Heart left ventricle (tissue), 16 donors: ENCODE results near the gene LRRC8E. TPM values are rescaled to one million over a fixed set of nuclear protein-coding genes. Genes with fewer than 3 reads are reported as not detected.
A peak's percentile ranks its signal among the peaks of the same experiment; 100 is the strongest.

ENCODE experiments used
- ATAC-seq, 4 donors: fragments of 200-7000 bp; cut with Tn5 transposase; one replicate each; pipeline ENCODE4 v1.9.1; 2020 to 2022; ENCODE audit warnings: moderate library complexity in 4 of 4, mild to moderate bottlenecking in 3 of 4, moderate number of reproducible peaks in 1 of 4
- DNase-seq, 5 donors: peaks; one replicate each; pipeline ENCODE4 v3.0.0-alpha.2; 2020
- H3K27ac ChIP-seq, 12 donors: fragments of 200-600 bp; sonication (generic) in 4 of 12; one replicate each; pipeline versions ENCODE4 v1.5.0 to v1.8.0; 2016 to 2022; ENCODE audit warnings: mild to moderate bottlenecking in 2 of 12
- H3K27me3 ChIP-seq, 9 donors: fragments of 200-600 bp; sonication (generic) in 2 of 9; one replicate each; pipeline versions ENCODE4 v1.5.1 to v1.8.0; 2016 to 2022; ENCODE audit warnings: mild to moderate bottlenecking in 3 of 9
- H3K36me3 ChIP-seq, 9 donors: fragments of 200-600 bp; sonication (generic) in 2 of 9; one replicate each; pipeline versions ENCODE4 v1.5.0 to v1.8.0; 2018 to 2022; ENCODE audit warnings: mild to moderate bottlenecking in 2 of 9
- H3K4me1 ChIP-seq, 12 donors: fragments of 200-600 bp; sonication (generic) in 4 of 12; one replicate each; pipeline versions ENCODE4 v1.5.0 to v1.8.0; 2016 to 2022; ENCODE audit warnings: mild to moderate bottlenecking in 3 of 12
- H3K4me3 ChIP-seq, 12 donors: fragments of 200-600 bp; sonication (generic) in 4 of 12; one replicate each; pipeline versions ENCODE4 v1.5.0 to v1.8.0; 2017 to 2022; ENCODE audit warnings: mild to moderate bottlenecking in 9 of 12, moderate library complexity in 4 of 12
- H3K9me3 ChIP-seq, 12 donors: fragments of 200-600 bp; sonication (generic) in 4 of 12; one replicate each; pipeline versions ENCODE4 v1.5.0 to v1.8.0; 2016 to 2022; ENCODE audit warnings: mild to moderate bottlenecking in 1 of 12
- CTCF ChIP-seq, 12 donors: fragments of 200-600 bp; sonication (generic) in 4 of 12; IDR thresholded peaks; one replicate each; pipeline versions ENCODE4 v1.5.0 to v1.8.0; 2018 to 2022; ENCODE audit warnings: antibody characterized with exemption in 12 of 12, mild to moderate bottlenecking in 5 of 12
- POLR2A ChIP-seq, 2 donors: fragments of 450-650 bp; IDR thresholded peaks; one replicate each; pipeline ENCODE4 v1.6.1; 2017; ENCODE audit warnings: antibody characterized with exemption in 2 of 2, mild to moderate bottlenecking in 2 of 2, moderate library complexity in 2 of 2
- WGBS, 4 donors: extraction: QIAGEN DNeasy Blood & Tissue Kit in 2 of 4; methylation state at CpG; one replicate each; pipeline versions ENCODE4 v1.1.5 to v1.1.7; 2013 to 2018; 5-methylcytosine and 5-hydroxymethylcytosine counted together
- intact Hi-C, 10 donors: fragments of 100-400 bp; cut with DNase I; formaldehyde crosslinking; loops; one replicate each; pipeline versions ENCODE4 v1.11.1 to v1.14.2; 2022
- polyA plus RNA-seq, 2 donors: library from polyadenylated mRNA; stranded (reverse); fragments of 200-250 nt; gene quantifications; one replicate each; pipeline ENCODE4 v1.2.3, GENCODE V29; 2013
- total RNA-seq, 9 donors: library from RNA; depleted of rRNA in 2 of 9; stranded (reverse); fragments of >200 nt in 2 of 9; fragmentation: NEBNext Ultra II Directional in 3 of 9; extraction: Animal tissue kit (Norgen Biotek cat#: 25700) in 3 of 9; gene quantifications; one replicate each; pipeline versions ENCODE4 v1.1.0 to v1.2.4, GENCODE V29; 2016 to 2023
- donor health status: ischemic (EF 13 %, LVEDD 7.1; RV severe dilation, severe dysfunction).
- donor health status: healthy with polysubstance abuse.
- donor health status: DM: no; HTN: yes; CAD: no.
- donor health status: DM: no; HTN: no; CAD: no.
- donor health status: ischemic (EF 25% LVEDD 6.9; RV normal size, moderate dysfunction).
- donor health status: ischemic (EF 25% LVEDD 5.7; RV mildly dilated, moderate dysfunction).
- donor health status: healthy.
- donor health status: DM: yes; HTN: yes; CAD: no.
- donor health status: ischemic (EF 35%, LVEDD 5.7; RV mildly dilated, moderate dysfunction).
- donor health status: nonischemic (EF 11% LVEDD 7.7; RV severe dilation, severe dysfunction).
- donor health status: DM: yes; HTN: yes; CAD: no.
- donor health status: PGD.
- donor health status: ischemic (EF 29% LVEDD 5.4; RV normal size, mild dysfunction).
- donor health status: nonischemic (EF 23%, LVEDD 6.1; RV moderate dilation, normal function).

LRRC8E gene
- total and polyA plus RNA-seq, 11 donors: 0.17 to 2.6 (median 1.00) TPM

- intact Hi-C loops: loop anchor here in 6 of 10 donors (1.0 to 5.0 kb wide), 4 partner anchors 15 to 68 kb away; partner anchors contain the start of gene MAP2K7 (in 2 of the 6)
- peak within 1 kb of the TSS; percentile 70 to 97 (median 90) for H3K27ac ChIP-seq
- peak; percentile 32 to 75 (median 68) for ATAC-seq
- H3K36me3 ChIP-seq: peaks cover 0 to 19% (median 14%) of the 10 kb centered on the region in 9 donors
- WGBS, 4 donors: 6 to 29% (median 11%) methylated on average over 29 to 62 of the region's 62 CpGs
- peaks cover 16 to 46% (median 32%) of the 10 kb centered on the region in 9 donors for H3K27me3 ChIP-seq
- DNase-seq: peak; percentile 96 to 98 (median 98)
- peak in 1 of 2 donors; percentile 74 for TF ChIP-seq POLR2A (IDR thresholded peaks at IDR 0.05)
- TF ChIP-seq CTCF (IDR thresholded peaks at IDR 0.05): peak in 2 of 12 donors; percentile 10 to 14
- H3K4me3 ChIP-seq: peak within 1 kb of the TSS; percentile 52 to 98 (median 79)
- H3K4me1 ChIP-seq: peaks cover 5 to 63% (median 38%) of the 10 kb centered on the region in 12 donors
- no peaks in the 10 kb centered on the region for H3K9me3 ChIP-seq
Measured at GRCh38 chr19:7919610-7920518, 31.6 kb downstream of the LRRC8E start, which contains the start of gene SNAPC2. Gene SNAPC2 (plus strand): TSS chr19:7920338. CDS start chr19:7920367, 29 bp downstream.

GRCh38 chr19:7920519-7921301 lies 32.4 kb downstream of the LRRC8E start:
- intact Hi-C loops: loop anchor here in 6 of 10 donors (1.0 to 5.0 kb wide), 3 partner anchors 17 to 68 kb away; partner anchors contain the start of gene MAP2K7 (in 2 of the 6)
- 1 to 3% (median 2%) methylated on average over 35 to 62 of the region's 62 CpGs for WGBS, 4 donors
- TF ChIP-seq POLR2A (IDR thresholded peaks at IDR 0.05) (peak in 1 of 2 donors; percentile 47), CTCF (IDR thresholded peaks at IDR 0.05) (no peak)
- peaks cover 0 to 19% (median 14%) of the 10 kb centered on the region in 9 donors for H3K36me3 ChIP-seq
- peaks cover 11 to 38% (median 27%) of the 10 kb centered on the region in 9 donors for H3K27me3 ChIP-seq
- peak overlapping the region; percentile 52 to 98 (median 79) for H3K4me3 ChIP-seq
- ATAC-seq (peak; percentile 83 to 91 (median 84)), DNase-seq (peak; percentile 99 to 100 (median 100))
- peaks cover 8 to 66% (median 44%) of the 10 kb centered on the region in 12 donors for H3K4me1 ChIP-seq
- peak overlapping the region; percentile 70 to 97 (median 90) for H3K27ac ChIP-seq
- no peaks in the 10 kb centered on the region for H3K9me3 ChIP-seq

- DNase-seq (no peak), ATAC-seq (no peak)
- WGBS, 4 donors: 45 to 63% (median 55%) methylated on average over 12 to 17 of the region's 17 CpGs
- Histone ChIP-seq H3K27me3 (peaks cover 4 to 30% (median 20%) of the 10 kb centered on the region in 9 donors), H3K27ac (peak overlapping the region in 11 of 12 donors; percentile 50 to 96 (median 83)), H3K4me3 (peak overlapping the region; percentile 18 to 95 (median 60)), H3K4me1 (peaks cover 8 to 66% (median 40%) of the 10 kb centered on the region in 12 donors), H3K9me3 (no peaks in the 10 kb centered on the region), H3K36me3 (peaks cover 0 to 19% (median 14%) of the 10 kb centered on the region in 9 donors)
- intact Hi-C loops: loop anchor here in 4 of 10 donors (5.0 kb wide), 2 partner anchors 64 to 69 kb away; no protein-coding TSS in a partner anchor
- no peak for TF ChIP-seq CTCF (IDR thresholded peaks at IDR 0.05)
- TF ChIP-seq POLR2A (IDR thresholded peaks at IDR 0.05): no peak
Measured at GRCh38 chr19:7921302-7921966, 33.1 kb downstream of the LRRC8E start.
